Peyer's patch (tissue), 4 donors: ENCODE data around the gene NOS1AP. TPM values are rescaled to one million over a fixed set of nuclear protein-coding genes. Genes with fewer than 3 reads are reported as not detected.

Experiments used
- DNase-seq, 3 donors: peaks; one replicate each; pipeline ENCODE4 v3.0.0-alpha.2; 2017 to 2019
- H3K27ac ChIP-seq, 4 donors: fragments of 200-600 bp; sonication (generic); one replicate each; pipeline ENCODE4 v1.5.1; 2016 to 2019
- H3K27me3 ChIP-seq, 2 donors: fragments of 200-600 bp; sonication (generic); one replicate each; pipeline ENCODE4 v1.5.1; 2019
- H3K36me3 ChIP-seq, 3 donors: fragments of 200-600 bp; sonication (generic); one replicate each; pipeline ENCODE4 v1.5.1; 2016 to 2019
- H3K4me1 ChIP-seq, 4 donors: fragments of 200-600 bp; sonication (generic); one replicate each; pipeline ENCODE4 v1.5.1; 2016 to 2019
- H3K4me3 ChIP-seq, 4 donors: fragments of 200-600 bp; sonication (generic); 1 replicate in 3 of 4; 2 replicates in 1 of 4; pipeline ENCODE4 v1.5.1; 2016 to 2019; ENCODE audit warnings: mild to moderate bottlenecking in 1 of 4
- H3K9me3 ChIP-seq, 4 donors: fragments of 200-600 bp; sonication (generic); one replicate each; pipeline ENCODE4 v1.5.1; 2016 to 2019; ENCODE audit warnings: mild to moderate bottlenecking in 1 of 4
- POLR2A ChIP-seq, 2 donors: fragments of 450-650 bp; IDR thresholded peaks; one replicate each; pipeline ENCODE4 v1.5.1; 2017; ENCODE audit warnings: antibody characterized with exemption in 2 of 2, mild to moderate bottlenecking in 2 of 2, moderate library complexity in 2 of 2
- total RNA-seq, 4 donors: library from RNA; depleted of rRNA; stranded (reverse); fragments of >200 nt; gene quantifications; one replicate each; pipeline ENCODE4 v1.1.0, GENCODE V29; 2016
- TF ChIP-seq, protein P1 (sequence below), 6 experiments: fragments of 450-650 bp in 4 of 6; fragments of 200-600 bp in 2 of 6; sonication (generic) in 1 of 6; IDR thresholded peaks; one replicate each; pipeline ENCODE4 v1.5.1; 2017 to 2019; ENCODE audit warnings: antibody characterized with exemption in 6 of 6, mild to moderate bottlenecking in 3 of 6, moderate library complexity in 1 of 6

Gene NOS1AP
- total RNA-seq, 4 donors from 2014 or later, result 6.3 to 18.5 (median 11.9) TPM

DNA sequence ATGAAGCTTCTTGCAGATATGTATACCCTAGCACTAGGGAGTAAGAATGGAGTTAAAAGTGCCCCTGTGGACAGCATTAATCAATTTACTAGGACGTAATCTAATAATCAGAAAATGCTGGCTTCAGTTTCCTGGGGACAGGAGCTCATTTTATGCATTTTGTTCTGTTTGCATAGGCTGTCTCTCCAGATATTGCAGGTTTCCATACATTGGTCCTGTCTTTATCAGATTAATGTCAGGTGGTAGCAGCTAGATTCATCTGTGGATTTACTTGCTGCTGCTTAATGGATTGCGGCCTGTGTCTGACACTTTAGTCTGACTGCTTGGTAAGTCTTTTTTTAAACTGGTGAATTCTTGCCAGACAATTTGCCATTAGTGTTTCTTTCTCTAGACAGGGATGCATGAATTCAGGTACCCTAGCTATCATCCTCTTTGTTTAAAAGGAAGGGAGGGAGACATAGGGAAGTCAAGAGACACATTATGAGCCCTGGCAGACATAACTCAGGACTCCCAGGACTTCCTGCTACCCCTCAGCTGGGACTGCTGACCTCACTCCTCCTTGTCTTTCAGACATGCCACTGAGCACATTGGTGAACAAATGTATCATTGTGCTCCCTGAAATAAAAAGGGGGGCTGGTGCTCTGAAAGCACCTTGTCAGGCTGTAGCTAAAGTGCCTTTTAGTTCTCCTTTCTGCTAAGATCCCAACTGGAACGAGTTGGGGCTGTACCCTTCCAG lies 47.7 kb downstream of the NOS1AP start:
- H3K9me3 ChIP-seq, result no peaks in the 10 kb centered on the region
- no peak for DNase-seq
- no peak overlapping the region for H3K4me3 ChIP-seq
- no peak overlapping the region for H3K27ac ChIP-seq
- no peaks in the 10 kb centered on the region for H3K4me1 ChIP-seq
- no peak for TF ChIP-seq POLR2A (IDR thresholded peaks at IDR 0.05)
- TF ChIP-seq, protein P1, sequence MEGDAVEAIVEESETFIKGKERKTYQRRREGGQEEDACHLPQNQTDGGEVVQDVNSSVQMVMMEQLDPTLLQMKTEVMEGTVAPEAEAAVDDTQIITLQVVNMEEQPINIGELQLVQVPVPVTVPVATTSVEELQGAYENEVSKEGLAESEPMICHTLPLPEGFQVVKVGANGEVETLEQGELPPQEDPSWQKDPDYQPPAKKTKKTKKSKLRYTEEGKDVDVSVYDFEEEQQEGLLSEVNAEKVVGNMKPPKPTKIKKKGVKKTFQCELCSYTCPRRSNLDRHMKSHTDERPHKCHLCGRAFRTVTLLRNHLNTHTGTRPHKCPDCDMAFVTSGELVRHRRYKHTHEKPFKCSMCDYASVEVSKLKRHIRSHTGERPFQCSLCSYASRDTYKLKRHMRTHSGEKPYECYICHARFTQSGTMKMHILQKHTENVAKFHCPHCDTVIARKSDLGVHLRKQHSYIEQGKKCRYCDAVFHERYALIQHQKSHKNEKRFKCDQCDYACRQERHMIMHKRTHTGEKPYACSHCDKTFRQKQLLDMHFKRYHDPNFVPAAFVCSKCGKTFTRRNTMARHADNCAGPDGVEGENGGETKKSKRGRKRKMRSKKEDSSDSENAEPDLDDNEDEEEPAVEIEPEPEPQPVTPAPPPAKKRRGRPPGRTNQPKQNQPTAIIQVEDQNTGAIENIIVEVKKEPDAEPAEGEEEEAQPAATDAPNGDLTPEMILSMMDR (IDR thresholded peaks at IDR 0.05), result no peak
- H3K27me3 ChIP-seq, result no peaks in the 10 kb centered on the region
- no peaks in the 10 kb centered on the region for H3K36me3 ChIP-seq

DNA sequence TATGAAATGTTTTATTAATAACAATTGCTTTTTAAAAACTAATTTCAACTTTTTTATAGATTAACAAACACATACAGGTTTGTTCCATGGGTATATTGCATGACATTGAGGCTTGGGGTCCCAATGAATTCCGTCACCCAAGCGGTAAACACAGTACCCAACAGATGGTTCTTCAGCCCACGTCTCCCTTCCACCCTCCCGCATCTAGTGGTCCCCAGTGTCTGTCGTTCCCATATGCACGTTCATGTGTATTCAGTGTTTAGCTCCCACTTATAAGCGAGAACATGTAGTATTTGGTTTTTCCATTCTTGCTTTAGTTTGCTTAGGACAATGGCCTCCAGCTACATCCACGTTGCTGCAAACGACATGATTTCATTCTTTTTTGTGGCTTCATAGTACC lies 48.6 kb downstream of the NOS1AP start:
- Histone ChIP-seq H3K9me3 (no peaks in the 10 kb centered on the region), H3K4me3 (no peak overlapping the region), H3K4me1 (no peaks in the 10 kb centered on the region), H3K36me3 (no peaks in the 10 kb centered on the region), H3K27ac (no peak overlapping the region), H3K27me3 (no peaks in the 10 kb centered on the region)
- no peak for TF ChIP-seq POLR2A (IDR thresholded peaks at IDR 0.05)
- TF ChIP-seq, protein P1 (IDR thresholded peaks at IDR 0.05), result no peak
- DNase-seq, result no peak

DNA sequence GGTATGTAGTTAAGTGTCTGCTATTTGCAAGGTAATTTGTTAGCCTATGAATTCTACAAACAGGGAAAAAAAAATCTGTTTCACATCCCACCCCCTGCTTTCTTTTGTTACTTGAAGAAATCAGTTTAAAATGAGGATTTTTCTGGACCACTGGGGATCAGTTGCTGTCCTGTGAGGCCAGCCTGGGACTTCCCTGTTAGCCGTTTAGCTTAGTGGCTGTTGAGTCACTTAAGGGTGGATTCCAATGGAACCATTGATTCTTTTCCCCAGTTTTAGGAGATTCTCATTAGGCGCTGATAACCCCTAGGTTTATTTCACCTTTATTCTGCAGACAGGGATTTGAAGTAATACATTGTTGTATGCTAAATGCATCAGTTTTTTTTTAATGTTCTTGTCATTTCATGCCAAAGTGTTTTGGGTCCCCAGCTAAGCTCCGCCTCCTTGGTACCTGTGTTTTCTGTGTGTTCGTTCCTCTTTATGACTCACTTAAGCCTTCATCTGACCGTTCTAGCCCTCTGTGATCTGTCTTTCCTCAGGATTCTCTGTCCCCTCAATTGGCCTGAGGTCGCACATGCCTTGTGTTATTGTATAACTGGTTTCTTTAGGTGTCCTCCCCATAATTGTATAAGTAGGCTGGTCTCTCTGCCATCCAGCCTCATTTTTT lies 59.3 kb downstream of the NOS1AP start:
- H3K27ac ChIP-seq, result no peak overlapping the region
- H3K27me3 ChIP-seq, result no peaks in the 10 kb centered on the region
- no peaks in the 10 kb centered on the region for H3K9me3 ChIP-seq
- no peak for DNase-seq
- H3K4me3 ChIP-seq, result no peak overlapping the region
- H3K4me1 ChIP-seq, result peaks cover 0 to 11% (median 0%) of the 10 kb centered on the region in 4 donors
- H3K36me3 ChIP-seq, result no peaks in the 10 kb centered on the region
- no peak for TF ChIP-seq POLR2A (IDR thresholded peaks at IDR 0.05)
- TF ChIP-seq, protein P1 (IDR thresholded peaks at IDR 0.05), result no peak

GRCh38 chr1:162130308-162130707 lies 60.8 kb downstream of the NOS1AP start:
- Histone ChIP-seq H3K9me3 (no peaks in the 10 kb centered on the region), H3K27me3 (no peaks in the 10 kb centered on the region), H3K36me3 (no peaks in the 10 kb centered on the region), H3K4me1 (peaks cover 0 to 11% (median 0%) of the 10 kb centered on the region in 4 donors), H3K27ac (no peak overlapping the region), H3K4me3 (no peak overlapping the region)
- no peak for DNase-seq
- TF ChIP-seq POLR2A (IDR thresholded peaks at IDR 0.05), result no peak
- TF ChIP-seq, protein P1 (IDR thresholded peaks at IDR 0.05), result no peak

DNA sequence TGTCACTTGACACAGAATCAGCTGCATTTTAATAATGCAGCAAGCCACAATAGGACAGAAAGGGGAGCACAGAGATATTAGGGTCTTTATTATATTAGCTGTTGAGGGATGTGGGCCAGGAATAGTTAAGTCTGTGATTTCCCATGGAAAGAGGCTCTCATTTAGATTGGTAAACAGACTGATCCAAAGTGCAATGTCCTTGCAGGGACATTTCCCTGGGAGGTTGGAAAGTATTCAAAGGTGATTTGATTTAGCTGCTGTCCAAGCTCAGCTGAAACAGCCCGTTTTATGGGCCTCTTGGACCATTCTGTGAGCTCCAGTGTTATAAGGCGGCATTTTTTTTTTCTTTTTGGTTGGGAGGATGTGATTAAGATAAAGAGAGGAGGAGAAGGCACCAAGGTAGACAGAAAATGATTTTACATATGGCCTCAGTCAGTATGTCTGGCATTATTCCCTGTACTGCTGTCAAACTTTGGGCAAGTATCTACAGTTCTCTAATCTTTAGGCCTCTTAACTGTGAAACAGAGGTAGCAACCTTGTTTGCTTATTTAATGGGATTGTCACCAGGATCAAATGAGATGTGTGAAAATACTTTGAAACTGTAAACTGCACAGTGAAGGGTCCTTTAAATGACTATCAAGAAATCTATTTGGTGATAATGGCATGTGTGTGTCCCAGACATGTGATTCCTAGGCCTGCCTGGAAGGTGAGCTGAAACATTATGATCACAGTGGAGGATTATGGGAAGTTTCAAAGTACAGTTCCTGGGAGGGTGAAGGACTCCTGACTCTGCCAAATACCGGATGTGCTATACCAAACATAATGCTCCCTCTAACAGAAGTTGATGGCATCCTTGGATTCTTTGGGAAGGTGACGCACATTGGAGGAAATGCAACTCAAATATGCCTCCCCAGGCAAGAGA lies 62.2 kb downstream of the NOS1AP start:
- Histone ChIP-seq H3K4me3 (no peak overlapping the region), H3K27ac (peak overlapping the region in 1 of 4 donors; percentile 23), H3K4me1 (peaks cover 0 to 11% (median 0%) of the 10 kb centered on the region in 4 donors), H3K9me3 (no peaks in the 10 kb centered on the region), H3K36me3 (no peaks in the 10 kb centered on the region), H3K27me3 (no peaks in the 10 kb centered on the region)
- TF ChIP-seq, protein P1 (IDR thresholded peaks at IDR 0.05), result no peak
- no peak for TF ChIP-seq POLR2A (IDR thresholded peaks at IDR 0.05)
- DNase-seq, result no peak
